Ureter (tissue), 1 donor: ENCODE measurements around the gene LUC7L. TPM values are rescaled to one million over a fixed set of nuclear protein-coding genes. Genes with fewer than 3 reads are reported as not detected.
"Not testable (repeated sequence)": the region's sequence is repeated elsewhere in the genome, so short reads cannot be mapped to it uniquely, and the experiment has no call there.

Source experiments
- DNase-seq: peaks from one replicate; pipeline ENCODE4 v3.0.0-alpha.2; 2020; ENCODE audit warnings: low spot score
- total RNA-seq: library from RNA; stranded (reverse); gene quantifications from one replicate; pipeline ENCODE4 v1.2.4, GENCODE V29; 2023
- donor health status: DM: yes; HTN: yes; CAD: no.

LUC7L gene
- total RNA-seq = 85.3 TPM

GRCh38 chr16:228852-229730 is at the start of gene LUC7L:
Gene LUC7L, minus strand, starts transcription at chr16:229449. Its CDS starts 110 bp downstream, at chr16:229339.
- DNase-seq = peak; percentile 85

- DNase-seq = peak; percentile 66
Observed at GRCh38 chr16:278863-279366, 49.7 kb upstream of the LUC7L start.

GRCh38 chr16:276426-277077 is 47.3 kb upstream of the LUC7L start:
- no peak for DNase-seq

GRCh38 chr16:275786-276232 is 46.6 kb upstream of the LUC7L start, which contains the start of gene RGS11:
Gene RGS11, minus strand, starts transcription at chr16:275944. Its CDS starts 33 bp downstream, at chr16:275911.
- DNase-seq = no peak

GRCh38 chr16:275041-275641 is 45.9 kb upstream of the LUC7L start:
- no peak for DNase-seq

- no peak for DNase-seq
Observed at GRCh38 chr16:273547-274421, 44.5 kb upstream of the LUC7L start.

- DNase-seq = no peak
Observed at GRCh38 chr16:272633-273546, 43.6 kb upstream of the LUC7L start.

- no peak for DNase-seq
Observed at GRCh38 chr16:270381-271255, 41.4 kb upstream of the LUC7L start.

- no peak for DNase-seq
Observed at GRCh38 chr16:269061-269796, 40.0 kb upstream of the LUC7L start.

- DNase-seq = no peak
Observed at GRCh38 chr16:268141-269053, 39.1 kb upstream of the LUC7L start.

GRCh38 chr16:267562-267961 is 38.3 kb upstream of the LUC7L start:
- DNase-seq = not testable (repeated sequence)

GRCh38 chr16:266258-267164 is 37.3 kb upstream of the LUC7L start:
- DNase-seq = no peak

GRCh38 chr16:265711-266110 is 36.5 kb upstream of the LUC7L start:
- no peak for DNase-seq

- DNase-seq = no peak
Observed at GRCh38 chr16:265002-265529, 35.8 kb upstream of the LUC7L start.

GRCh38 chr16:264440-264951 is 35.2 kb upstream of the LUC7L start:
- DNase-seq = no peak

GRCh38 chr16:263944-264343 is 34.7 kb upstream of the LUC7L start:
- no peak for DNase-seq
